ENCODE results near the gene NDOR1.

NDOR1 gene

GRCh38 chr9:137183980-137184595 is 21.4 kb upstream of the NDOR1 start:
- no peak for FAIRE-seq

- no peak for FAIRE-seq
Measured at GRCh38 chr9:137184881-137185660, 20.4 kb upstream of the NDOR1 start.

DNA sequence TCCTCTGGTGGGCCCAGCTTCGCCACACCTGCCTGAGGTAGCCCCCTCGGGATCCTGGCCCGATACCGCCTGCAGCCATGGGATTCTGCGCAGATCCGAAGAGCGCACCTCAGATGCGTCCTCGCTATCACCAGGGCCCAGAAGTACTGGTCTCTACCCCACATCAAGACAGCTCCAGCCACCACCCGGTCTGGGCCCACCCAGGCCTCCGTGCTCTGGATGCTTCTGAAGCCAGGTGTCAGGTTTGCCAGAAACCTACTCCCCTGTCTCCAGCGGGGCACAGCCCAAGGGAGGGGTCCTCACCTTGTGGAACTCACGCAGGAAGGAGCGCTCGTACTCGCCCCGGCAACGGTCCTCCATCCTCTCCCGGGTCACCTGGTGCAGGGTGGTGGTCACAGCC is 19.6 kb upstream of the NDOR1 start:
- FAIRE-seq: no peak

- FAIRE-seq: no peak
Measured at GRCh38 chr9:137186385-137186784, 19.1 kb upstream of the NDOR1 start.

DNA sequence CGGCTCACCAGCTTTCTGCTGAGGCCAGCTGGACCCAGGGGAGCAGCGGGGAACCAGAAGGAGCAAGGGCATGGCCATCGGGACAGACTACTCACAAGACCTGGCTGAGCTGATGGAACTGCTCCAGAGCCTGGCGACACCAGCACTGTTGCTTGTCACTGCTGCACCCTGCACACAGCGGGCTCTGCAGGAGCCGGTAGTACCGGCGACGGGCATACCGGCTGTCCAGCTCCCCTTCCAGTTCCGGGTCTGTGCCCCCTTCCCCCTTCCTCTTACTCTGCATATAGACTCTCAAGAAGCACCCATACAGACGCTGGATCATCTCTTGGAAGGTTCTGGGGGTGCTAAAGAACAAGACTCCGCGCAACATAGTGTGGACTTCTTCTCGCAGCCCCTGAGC is 18.1 kb upstream of the NDOR1 start:
- FAIRE-seq: no peak

DNA sequence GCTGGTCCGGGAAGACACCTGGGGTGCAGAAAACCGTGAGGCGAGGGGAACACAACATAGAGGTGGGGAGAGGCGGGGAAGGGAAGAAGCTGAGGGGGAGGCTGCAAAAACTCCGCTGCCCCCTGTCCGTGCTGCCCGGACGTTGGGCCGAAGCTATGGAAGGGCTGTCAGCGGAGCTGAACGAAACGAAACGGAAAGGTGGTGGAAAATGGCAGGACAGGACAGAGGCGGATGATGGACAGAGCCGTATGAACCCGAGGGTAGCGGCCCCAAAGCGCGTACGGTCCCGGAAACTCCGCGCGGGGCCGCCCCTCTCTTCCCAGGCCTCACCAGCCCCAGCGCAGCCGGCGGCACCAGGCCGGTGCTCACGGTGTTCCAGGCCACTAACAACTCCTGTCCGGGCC is 17.4 kb upstream of the NDOR1 start:
- FAIRE-seq: no peak

DNA sequence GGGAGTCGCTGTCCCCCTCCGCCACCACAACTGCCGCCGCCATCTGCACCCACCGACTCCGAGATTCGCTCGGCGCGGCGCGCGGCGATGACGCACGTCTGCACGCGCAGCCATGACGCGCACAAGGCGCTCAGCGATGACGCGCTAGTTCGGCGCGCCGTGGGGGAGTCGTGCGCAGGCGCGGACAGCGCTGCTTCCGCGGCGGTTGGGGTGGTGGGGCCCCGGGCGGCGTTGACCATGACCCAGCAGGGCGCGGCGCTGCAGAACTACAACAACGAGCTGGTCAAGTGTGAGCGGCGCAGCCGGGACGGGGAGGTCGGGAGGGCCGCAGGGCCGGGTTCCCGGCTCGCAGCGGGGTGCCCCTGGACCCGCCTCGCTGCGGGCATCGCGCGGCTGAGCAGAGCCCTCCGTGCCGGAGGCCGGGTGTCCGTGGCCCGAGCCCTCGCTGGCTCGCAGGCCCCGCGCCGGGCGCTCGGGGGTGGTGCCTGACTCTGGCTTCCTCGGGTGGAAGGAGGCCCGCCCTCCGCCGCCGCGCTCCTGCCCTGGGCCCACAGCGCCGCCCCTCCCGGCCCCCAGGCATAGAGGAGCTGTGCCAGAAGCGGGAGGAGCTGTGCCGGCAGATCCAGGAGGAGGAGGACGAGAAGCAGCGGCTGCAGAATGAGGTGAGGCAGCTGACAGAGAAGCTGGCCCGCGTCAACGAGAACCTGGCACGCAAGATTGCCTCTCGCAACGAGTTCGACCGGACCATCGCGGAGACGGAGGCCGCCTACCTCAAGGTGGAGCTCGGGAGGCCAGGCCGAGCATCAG is 16.8 kb upstream of the NDOR1 start, which contains the start of the genes ANAPC2 and SSNA1:
ANAPC2 (minus strand) TSS at position 71 of the 807 bp plus-strand sequence; CDS start at position 43, 28 bp downstream.
SSNA1 (plus strand) TSS at position 187 of the 807 bp plus-strand sequence; CDS start at position 238, 51 bp downstream.
- FAIRE-seq: no peak

- no peak for FAIRE-seq
Measured at GRCh38 chr9:137189297-137190295, 15.9 kb upstream of the NDOR1 start.

- FAIRE-seq: no peak
Measured at GRCh38 chr9:137190315-137190856, 15.1 kb upstream of the NDOR1 start.

DNA sequence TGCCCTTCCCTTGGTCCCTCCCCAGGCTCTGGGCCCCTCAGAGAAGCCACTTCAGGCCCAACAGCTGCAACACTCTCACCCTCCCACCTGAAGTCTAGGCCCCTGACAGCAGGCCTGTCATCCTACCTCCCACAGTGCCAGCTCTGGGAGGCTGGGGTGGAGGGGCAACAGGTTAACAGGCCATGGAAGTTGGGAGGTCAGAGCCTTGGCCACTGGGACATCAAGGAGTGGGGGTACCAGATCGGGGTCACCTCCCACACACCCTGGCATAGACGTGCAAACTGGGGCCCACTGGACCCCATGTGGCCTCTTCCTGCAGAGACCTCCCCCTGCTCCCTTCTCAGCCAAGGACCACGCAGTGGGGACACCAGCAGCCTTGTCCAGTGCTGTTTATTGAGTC is 14.3 kb upstream of the NDOR1 start:
- no peak for FAIRE-seq

GRCh38 chr9:137191691-137192447 is 13.6 kb upstream of the NDOR1 start:
- no peak for FAIRE-seq

DNA sequence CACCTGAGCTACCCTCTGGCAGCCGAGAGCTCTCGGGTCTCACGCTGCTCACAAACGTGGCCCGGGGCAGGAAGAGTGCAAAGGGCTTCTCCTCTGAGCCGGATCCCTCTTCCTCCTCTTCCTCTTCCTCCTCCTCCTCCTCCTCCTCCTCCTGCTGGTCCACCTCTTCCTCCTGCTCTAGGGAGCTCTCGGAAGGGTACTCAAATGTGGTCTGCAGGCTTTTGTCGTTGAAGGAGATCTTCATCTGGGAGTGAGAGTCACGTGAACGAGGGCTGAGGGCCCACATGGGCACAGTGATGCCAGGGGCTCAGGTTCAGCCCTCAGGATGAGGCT is 13.1 kb upstream of the NDOR1 start:
- no peak for FAIRE-seq

DNA sequence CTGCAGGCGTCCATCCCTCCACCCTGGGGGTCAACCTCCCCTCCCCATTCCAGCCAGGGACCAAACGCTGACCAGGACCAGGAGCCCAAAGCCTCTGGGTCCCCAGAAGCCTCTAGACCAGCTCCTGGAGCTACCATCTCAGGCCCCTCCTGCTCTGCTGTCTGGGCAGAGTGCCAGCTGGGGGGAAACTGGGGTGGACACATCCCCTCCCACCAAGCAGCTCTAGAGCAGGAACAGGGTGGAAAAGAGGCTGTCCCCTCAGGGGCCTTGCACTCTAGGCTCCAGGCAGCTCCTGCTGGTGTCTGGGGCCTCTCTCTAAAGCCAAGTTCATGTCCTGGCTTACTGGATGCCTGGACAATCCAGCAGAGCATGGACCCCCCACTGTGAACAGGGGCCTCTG is 12.6 kb upstream of the NDOR1 start:
- FAIRE-seq: no peak

DNA sequence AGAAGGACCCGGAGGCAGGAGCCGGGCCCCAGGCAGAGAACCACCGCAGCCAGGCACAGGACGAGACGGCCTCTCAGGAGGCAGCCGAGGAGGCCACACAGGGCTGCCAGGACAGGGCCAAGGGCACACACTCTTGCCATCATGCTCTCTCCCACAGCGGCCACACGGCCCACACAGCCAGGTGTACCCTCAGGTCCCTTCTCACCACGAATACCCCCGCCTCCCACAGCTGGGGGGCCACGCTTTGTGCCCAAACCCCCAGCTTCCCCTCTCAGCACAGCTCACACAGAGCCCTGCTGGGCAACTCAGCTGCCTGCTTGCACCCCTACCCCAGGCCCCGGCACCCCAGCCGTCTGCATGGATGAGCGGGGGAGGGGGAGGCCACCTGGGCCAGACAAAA is 11.7 kb upstream of the NDOR1 start:
- FAIRE-seq: no peak

GRCh38 chr9:137194388-137194787 is 11.1 kb upstream of the NDOR1 start:
- FAIRE-seq: no peak

DNA sequence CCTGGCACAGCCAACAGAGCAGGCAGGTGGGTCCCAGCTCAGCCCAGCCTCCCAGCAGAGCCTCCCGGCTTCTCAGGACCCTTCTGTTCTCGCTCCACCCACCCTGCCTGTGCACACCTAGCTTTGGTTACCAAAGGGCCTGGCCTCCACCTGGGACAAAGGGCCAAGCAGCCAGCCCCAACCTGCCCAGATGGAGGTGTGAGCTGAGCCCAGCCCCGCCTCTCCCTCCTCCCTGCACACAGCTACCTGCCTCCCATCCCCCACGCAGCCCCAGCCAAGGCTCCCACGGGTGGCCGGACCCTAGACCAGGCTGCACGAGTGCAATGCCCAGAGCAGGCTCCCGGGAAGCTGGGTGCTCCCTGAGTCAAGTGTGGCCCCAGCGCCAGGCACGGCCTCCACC is 10.6 kb upstream of the NDOR1 start:
- no peak for FAIRE-seq

DNA sequence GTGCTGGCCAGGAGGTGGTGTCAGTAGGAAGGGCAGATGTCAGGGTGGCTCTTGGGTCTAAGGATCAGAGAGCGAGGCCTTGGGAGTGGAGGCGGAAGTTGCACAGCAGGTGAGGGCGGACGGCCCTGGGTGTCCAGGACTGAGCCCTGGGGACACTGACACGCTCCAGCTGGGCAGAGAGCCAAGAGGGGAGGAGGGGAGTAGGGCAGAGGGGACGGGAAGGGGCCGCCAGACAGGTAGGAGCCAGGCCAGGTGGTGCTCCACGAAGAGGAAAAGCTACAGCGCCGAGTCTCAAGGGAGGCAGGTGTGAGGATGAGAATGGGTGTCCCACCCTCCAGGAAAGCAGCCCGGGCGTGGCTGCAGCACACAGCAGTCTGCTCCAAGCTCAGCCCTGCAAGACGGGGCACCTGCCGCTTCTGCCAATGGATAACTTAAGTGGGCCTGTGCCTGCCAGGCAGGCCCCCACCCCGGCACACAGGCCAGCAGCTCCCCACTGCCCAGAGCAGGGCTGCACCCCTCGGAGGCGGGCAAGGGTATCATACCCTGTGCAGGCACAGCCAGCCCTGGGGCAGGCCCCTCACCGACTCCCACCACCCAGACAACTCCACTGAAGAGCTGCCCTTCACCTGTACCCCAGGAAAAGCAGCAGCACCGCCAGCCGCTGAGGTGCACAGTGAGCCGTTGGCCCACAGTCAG is 9.8 kb upstream of the NDOR1 start:
- FAIRE-seq: no peak

DNA sequence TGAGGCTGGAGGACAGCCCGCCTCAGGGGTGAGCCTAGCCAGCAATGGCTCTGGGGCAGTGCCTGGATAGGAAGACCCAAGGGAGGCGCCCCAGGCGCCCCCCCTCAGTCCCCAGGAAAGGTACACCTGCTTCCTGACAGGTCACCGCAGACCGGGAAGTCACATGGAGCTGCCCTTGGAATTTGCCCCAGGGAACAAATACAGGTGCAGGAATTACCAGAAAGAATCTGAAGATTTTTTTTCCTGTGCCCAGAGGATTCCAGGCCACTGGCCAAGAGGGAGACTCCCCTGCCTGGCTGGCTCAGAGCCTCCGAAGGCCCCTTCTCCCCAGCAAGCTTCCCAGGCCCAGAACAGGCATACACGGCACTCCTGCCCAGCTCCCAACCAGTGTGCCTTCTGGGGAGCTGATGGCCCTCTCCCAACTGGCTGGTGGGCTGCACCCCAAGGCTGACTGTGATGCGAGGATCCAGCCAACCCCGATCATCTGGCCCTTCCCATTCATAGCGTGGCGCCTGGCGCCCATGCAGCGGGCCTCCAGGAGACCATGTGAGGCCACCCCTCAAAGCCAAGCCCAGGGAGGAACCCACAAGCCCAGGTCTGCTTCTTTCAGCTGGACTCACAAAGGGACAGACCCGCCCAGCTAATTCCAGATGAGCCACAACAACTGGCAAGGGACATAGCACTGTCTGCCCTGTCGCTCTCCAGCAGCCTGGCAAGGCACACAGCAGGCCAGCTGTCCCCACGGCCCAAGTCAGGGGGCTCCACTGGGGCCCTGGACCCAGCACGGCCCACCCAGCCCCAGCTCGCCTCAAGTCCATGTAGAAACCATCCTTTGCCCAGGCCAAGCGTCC is 7.2 kb upstream of the NDOR1 start:
- no peak for FAIRE-seq

DNA sequence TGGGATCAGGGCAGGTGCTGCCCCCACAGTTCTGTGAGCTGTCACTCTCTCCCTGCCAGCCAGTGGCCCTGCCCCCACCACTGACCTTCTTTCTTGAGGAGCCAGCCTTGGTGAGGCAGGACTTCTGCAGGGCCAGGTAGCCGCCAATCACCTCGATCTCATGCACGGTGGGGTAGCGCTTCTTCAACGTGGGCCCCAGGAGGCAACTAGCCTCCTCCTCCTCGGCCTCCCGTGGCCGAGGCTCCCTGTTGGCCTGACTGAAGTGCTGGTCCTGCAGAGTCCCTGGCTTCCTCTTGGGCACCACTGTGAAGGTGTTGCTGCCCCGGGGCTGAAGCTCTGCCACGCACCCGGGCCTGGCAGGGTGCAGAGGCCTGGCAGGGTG is 6.6 kb upstream of the NDOR1 start:
- FAIRE-seq: no peak

Data from colon (tissue), 2 donors.